RWPE2 (cell line): ENCODE results near the gene TBR1.

Source experiments
- ATAC-seq: fragments of 200-7000 bp; cut with Tn5 transposase; 3 replicates; pipeline ENCODE4 v1.9.1; 2021; ENCODE audit warnings: low read depth
- DNase-seq: peaks from one replicate; pipeline ENCODE4 v3.0.0-alpha.2; 2020; ENCODE audit warnings: low spot score
- H3K27ac ChIP-seq: fragments of 450-650 bp; 2 replicates; pipeline ENCODE4 v1.5.1; 2017; ENCODE audit warnings: mild to moderate bottlenecking; ENCODE audit not compliant: poor library complexity, severe bottlenecking
- H3K27me3 ChIP-seq: fragments of 250-450 bp; sonication (Bioruptor Pico); 2 replicates; pipeline ENCODE4 v1.5.1; 2021; ENCODE audit warnings: mild to moderate bottlenecking, moderate library complexity; ENCODE audit not compliant: insufficient read depth, poor library complexity, severe bottlenecking
- H3K36me3 ChIP-seq: fragments of 250-450 bp; sonication (Bioruptor Pico); 2 replicates; pipeline ENCODE4 v1.5.1; 2020; ENCODE audit warnings: low read depth, mild to moderate bottlenecking, moderate library complexity
- H3K4me1 ChIP-seq: fragments of 250-450 bp; sonication (Bioruptor Pico); 2 replicates; pipeline ENCODE4 v1.5.1; 2021; ENCODE audit warnings: mild to moderate bottlenecking, moderate library complexity; ENCODE audit not compliant: insufficient read depth, poor library complexity, severe bottlenecking
- H3K4me3 ChIP-seq: fragments of 250-450 bp; sonication (Bioruptor Pico); 2 replicates; pipeline ENCODE4 v1.5.1; 2021; ENCODE audit warnings: mild to moderate bottlenecking, moderate library complexity; ENCODE audit not compliant: severe bottlenecking
- H3K9me3 ChIP-seq: fragments of 250-450 bp; sonication (Bioruptor Pico); 2 replicates; pipeline ENCODE4 v1.5.1; 2021; ENCODE audit warnings: mild to moderate bottlenecking, moderate library complexity; ENCODE audit not compliant: severe bottlenecking
- TF ChIP-seq, protein P1 (sequence below): fragments of 450-650 bp; IDR thresholded peaks from one replicate; pipeline ENCODE4 v1.5.1; 2017; ENCODE audit warnings: mild to moderate bottlenecking, moderate library complexity; ENCODE audit not compliant: poor library complexity, severe bottlenecking

Gene TBR1

DNA sequence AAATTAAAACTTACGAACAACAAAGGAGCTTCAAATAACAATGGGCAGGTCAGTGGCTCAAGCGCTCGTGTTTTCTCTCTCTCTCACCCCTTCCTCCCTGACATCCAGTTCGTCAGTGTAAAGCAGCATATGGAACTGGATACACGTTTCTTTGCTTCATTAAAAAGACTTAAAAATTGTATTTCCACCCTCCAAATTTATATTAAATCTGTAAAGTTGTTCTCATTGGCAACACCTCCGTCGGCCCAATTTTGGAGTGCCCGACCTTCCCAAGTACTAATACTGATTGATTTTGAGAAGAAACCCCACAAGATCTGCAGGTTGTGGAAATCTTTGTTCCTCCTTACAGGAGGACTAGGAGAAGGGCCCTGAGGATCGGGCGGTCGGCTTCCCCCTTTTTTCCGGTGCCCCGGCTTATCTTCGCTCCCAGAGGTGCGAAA lies 2.2 kb downstream of the TBR1 start:
- H3K27me3 ChIP-seq, result peaks cover 96% of the 10 kb centered on the region
- no peak overlapping the region for H3K4me3 ChIP-seq
- H3K36me3 ChIP-seq, result no peaks in the 10 kb centered on the region
- H3K9me3 ChIP-seq, result no peaks in the 10 kb centered on the region
- TF ChIP-seq, protein P1, sequence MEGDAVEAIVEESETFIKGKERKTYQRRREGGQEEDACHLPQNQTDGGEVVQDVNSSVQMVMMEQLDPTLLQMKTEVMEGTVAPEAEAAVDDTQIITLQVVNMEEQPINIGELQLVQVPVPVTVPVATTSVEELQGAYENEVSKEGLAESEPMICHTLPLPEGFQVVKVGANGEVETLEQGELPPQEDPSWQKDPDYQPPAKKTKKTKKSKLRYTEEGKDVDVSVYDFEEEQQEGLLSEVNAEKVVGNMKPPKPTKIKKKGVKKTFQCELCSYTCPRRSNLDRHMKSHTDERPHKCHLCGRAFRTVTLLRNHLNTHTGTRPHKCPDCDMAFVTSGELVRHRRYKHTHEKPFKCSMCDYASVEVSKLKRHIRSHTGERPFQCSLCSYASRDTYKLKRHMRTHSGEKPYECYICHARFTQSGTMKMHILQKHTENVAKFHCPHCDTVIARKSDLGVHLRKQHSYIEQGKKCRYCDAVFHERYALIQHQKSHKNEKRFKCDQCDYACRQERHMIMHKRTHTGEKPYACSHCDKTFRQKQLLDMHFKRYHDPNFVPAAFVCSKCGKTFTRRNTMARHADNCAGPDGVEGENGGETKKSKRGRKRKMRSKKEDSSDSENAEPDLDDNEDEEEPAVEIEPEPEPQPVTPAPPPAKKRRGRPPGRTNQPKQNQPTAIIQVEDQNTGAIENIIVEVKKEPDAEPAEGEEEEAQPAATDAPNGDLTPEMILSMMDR, result no peak
- no peak for ATAC-seq
- no peak overlapping the region for H3K27ac ChIP-seq
- no peaks in the 10 kb centered on the region for H3K4me1 ChIP-seq
- no peak for DNase-seq

DNA sequence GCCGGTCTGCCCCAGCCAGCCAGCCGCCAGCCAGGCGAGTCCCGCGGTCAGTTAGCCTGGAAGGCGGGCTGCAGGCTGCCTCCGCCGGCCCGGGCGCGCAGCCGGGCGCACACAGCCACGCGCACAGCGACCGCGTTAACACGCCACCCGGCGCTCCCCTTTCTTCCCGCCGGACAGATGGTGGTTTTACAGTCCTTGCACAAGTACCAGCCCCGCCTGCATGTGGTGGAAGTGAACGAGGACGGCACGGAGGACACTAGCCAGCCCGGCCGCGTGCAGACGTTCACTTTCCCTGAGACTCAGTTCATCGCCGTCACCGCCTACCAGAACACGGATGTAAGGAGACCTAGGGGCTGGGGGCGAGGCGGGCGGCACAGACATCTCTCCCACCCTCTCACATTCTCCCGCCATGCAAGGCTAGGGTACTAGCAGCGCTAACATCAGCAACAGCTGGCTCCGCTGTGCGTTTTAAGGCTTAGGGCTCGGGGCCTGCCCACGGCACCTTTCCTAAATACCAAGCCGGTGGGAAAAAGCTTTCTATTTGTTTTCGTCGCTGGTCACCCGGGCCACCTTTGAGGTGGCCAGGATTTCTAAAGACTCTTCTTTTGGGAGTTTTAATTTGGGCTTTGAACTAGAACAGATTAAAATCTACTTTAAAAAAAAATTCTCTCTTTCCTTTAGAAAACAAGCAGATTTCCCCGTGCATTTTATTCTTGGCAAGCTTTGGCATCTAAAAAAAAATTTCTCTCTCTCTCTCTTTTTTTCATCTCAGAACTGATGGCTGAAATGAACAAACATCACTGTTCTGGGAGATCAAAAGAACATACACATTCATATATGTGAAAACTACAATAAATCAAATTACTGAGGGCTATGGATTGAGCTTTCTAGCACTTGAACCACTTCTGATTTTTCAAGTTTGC lies 2.9 kb downstream of the TBR1 start:
- no peaks in the 10 kb centered on the region for H3K36me3 ChIP-seq
- H3K27me3 ChIP-seq, result peaks cover 99% of the 10 kb centered on the region
- no peak overlapping the region for H3K27ac ChIP-seq
- no peaks in the 10 kb centered on the region for H3K9me3 ChIP-seq
- TF ChIP-seq, protein P1, result no peak
- no peak overlapping the region for H3K4me3 ChIP-seq
- no peaks in the 10 kb centered on the region for H3K4me1 ChIP-seq
- DNase-seq (no peak), ATAC-seq (0 out of 3 replicates have a peak, but pooled peaks have one; percentile 11)

DNA sequence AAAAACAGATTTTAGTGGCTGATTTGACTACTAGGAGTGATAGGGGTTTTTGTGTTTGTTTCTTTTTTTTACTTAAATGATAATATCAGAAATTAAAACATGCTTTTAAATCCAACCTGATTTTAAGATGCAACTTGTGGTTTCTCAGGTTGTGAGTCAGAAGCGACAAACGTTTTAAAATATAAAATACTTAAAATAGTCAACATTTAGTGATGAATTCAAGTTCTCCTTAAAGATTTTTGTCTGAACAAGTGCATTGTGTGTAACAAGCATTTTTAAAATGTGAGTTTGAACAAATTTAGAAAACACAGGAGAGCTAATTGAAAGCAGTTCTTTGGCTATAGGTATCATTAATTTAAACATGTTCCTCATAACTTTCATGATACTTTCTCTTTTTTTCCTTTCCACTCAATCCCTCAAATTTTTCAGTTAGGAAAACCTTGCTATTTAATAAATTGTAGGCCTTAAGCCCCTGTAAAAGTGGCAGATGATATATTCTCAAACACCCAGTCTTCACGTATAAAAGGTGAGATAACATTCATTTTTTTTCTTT lies 3.6 kb downstream of the TBR1 start:
- Histone ChIP-seq H3K4me3 (no peak overlapping the region), H3K4me1 (no peaks in the 10 kb centered on the region), H3K27me3 (peaks cover 100% of the 10 kb centered on the region), H3K27ac (no peak overlapping the region), H3K36me3 (no peaks in the 10 kb centered on the region), H3K9me3 (no peaks in the 10 kb centered on the region)
- DNase-seq (no peak), ATAC-seq (no peak)
- TF ChIP-seq, protein P1, result no peak

DNA sequence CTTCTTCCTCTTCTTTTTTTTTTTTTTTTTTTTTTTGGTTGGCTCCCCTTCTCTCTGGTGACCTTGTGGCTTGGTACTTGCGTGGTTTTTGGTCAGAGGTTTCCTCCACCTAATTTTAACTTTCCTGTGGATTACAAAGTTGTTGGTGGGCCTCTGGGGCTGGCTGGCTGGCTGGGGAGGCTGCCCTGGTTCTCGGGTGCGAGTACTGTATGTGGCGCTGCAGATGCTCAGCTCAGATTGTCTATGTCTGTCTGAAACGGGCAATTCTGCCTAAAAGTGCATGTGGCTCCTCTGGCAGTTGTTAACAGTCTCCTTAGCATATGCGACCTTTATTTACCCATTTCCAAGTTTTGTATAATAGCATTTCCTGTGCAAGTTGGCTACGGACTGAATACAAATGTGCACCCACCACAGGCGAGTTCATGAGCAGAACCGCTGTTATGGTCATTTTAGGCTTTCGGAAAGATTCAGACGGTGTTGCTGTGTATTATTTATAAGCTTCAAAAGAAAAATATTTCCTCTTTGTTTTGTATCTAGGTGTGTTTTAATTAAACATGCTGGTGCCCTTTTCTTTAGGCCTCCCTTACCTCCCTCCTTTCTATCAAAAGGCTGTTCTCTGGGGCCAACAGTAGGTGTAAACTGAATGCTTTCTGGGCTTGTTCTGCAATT lies 4.4 kb downstream of the TBR1 start:
- TF ChIP-seq, protein P1, result no peak
- ATAC-seq, result no peak

More for the DNA sequence above, 4.4 kb downstream of the TBR1 start:
- no peak overlapping the region for H3K4me3 ChIP-seq
- no peaks in the 10 kb centered on the region for H3K4me1 ChIP-seq
- peaks cover 100% of the 10 kb centered on the region for H3K27me3 ChIP-seq
- no peaks in the 10 kb centered on the region for H3K36me3 ChIP-seq
- no peak for DNase-seq
- H3K9me3 ChIP-seq, result no peaks in the 10 kb centered on the region
- H3K27ac ChIP-seq, result no peak overlapping the region
